Activated naive CD4-positive, alpha-beta T cell treated with Interleukin-2 at 50 U/mL for 16 hours (primary cell): ENCODE results near the gene CHCHD10.

ENCODE experiments used
- DNase-seq: peaks from one replicate; pipeline ENCODE4 v3.0.0-alpha.2; 2020

The CHCHD10 gene

DNA sequence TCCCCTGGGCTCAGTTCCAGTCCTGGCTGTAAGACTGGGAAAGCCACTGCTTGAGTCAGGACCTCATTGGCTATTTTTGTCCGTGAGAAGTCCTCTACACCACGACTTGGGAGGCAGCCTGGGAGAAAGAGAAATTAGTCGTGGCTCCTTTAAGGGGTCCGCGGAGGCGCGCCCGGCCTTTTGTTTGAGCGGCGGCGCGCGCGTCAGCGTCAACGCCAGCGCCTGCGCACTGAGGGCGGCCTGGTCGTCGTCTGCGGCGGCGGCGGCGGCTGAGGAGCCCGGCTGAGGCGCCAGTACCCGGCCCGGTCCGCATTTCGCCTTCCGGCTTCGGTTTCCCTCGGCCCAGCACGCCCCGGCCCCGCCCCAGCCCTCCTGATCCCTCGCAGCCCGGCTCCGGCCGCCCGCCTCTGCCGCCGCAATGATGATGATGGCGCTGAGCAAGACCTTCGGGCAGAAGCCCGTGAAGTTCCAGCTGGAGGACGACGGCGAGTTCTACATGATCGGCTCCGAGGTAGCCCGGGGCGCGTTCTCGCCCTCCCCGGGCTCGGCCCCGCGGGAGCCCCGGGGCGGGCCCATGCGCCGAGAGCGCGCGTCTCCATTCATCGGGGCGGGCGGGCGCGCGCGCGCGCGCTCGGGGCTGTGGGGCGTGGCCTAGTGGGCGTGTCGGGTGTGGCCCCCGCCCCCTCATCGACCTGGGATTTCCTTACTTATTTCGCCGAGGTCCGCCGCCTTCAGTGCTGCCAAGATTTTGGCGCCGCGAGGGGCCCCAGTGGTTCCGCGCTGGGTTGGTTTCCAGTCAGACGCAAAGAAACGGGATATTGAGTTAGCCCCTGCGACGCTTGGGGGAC, 19.2 kb upstream of the CHCHD10 start, which contains the start of gene SMARCB1:
SMARCB1 (plus strand) TSS at position 215 of the 848 bp plus-strand sequence; CDS start at position 419, 204 bp downstream.
- peak; percentile 89 for DNase-seq

DNA sequence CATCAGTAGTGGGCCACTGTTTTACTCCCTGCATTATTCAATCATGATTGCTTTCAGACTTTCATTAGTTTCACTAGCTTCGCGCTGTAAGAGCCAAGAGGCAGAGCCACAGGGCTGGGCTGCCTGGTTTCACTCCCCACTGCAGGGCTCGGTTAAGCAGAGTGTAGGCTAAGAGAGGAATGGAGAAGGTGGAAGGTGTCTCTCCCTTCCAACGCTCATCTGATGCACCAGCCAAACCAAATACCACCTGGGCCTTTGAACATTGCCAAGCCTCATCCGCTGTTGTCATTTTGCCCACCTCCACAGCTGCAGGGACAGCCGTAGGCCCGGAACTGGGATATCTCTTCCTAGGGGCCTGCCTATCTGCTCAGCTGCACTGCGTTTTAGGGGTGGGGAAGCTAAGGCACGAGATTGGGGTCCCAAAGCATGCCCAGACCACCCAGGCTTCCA, 18.5 kb upstream of the CHCHD10 start:
- DNase-seq, result no peak

DNA sequence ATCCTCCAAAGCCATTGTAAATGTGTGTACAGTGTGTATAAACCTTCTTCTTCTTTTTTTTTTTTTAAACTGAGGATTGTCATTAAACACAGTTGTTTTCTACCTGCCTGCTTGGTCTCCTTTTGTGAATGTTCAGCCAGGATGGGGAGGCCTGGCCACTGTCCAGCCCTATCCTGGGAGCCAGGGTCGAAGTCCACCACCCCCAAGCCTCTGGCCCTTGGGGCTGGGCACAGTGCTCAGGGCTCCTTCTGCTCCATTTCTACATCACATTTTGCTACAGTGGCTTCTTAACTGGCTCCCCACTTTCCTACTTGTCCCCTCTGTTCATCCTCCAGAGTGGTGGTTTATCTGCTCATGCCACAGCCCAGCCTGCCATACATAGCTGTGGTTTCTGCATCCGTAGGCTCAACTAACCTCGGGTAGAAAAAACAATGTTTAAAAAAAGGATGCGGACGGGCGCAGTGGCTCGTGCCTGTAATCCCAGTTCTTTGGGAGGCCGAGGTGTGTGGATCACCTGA, 16.5 kb upstream of the CHCHD10 start:
- DNase-seq, result no peak

DNA sequence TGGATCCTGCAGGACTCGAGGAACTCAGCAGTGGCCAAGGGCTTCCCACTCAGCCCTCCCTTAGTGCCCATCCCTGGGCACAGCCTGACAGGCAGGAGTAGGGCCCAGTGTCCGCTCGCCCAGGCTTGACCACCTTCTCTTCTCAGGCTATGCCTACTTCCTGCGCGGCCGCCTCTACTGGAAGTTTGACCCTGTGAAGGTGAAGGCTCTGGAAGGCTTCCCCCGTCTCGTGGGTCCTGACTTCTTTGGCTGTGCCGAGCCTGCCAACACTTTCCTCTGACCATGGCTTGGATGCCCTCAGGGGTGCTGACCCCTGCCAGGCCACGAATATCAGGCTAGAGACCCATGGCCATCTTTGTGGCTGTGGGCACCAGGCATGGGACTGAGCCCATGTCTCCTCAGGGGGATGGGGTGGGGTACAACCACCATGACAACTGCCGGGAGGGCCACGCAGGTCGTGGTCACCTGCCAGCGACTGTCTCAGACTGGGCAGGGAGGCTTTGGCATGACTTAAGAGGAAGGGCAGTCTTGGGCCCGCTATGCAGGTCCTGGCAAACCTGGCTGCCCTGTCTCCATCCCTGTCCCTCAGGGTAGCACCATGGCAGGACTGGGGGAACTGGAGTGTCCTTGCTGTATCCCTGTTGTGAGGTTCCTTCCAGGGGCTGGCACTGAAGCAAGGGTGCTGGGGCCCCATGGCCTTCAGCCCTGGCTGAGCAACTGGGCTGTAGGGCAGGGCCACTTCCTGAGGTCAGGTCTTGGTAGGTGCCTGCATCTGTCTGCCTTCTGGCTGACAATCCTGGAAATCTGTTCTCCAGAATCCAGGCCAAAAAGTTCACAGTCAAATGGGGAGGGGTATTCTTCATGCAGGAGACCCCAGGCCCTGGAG, 15.7 kb upstream of the CHCHD10 start:
- DNase-seq, result no peak

DNA sequence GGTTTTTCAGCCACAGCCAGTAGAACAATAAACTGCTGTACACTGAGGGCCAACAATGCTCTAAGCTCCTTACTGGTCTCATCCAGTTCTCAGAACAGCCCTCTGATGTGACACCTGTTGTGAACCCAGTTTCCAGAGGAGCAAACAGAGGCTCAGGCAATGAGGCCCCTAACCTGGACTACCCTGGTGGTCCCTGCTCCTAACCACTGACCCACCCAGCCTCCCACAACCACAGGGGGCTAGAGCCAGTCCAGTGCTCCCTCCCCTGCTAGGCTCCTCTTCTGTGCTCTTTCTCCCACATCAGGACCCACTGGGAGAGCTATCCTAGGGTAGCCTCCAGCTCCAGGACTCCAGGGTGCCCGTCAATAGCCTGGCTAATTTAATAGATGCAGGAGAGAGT, 14.9 kb upstream of the CHCHD10 start:
- no peak for DNase-seq

DNA sequence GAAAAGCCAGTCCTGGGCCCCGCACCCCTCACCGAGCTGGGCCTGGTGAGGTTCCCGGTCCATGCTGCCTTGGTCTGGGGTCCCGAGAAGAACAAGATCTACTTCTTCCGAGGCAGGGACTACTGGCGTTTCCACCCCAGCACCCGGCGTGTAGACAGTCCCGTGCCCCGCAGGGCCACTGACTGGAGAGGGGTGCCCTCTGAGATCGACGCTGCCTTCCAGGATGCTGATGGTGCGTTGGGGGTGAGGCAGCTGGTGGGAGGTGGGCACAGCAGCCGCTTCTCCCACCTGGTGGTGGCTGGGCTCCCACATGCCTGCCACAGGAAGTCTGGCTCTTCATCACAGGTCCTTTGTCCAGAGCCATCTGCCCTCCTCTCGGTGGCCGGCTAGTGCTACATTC, 14.5 kb upstream of the CHCHD10 start:
- DNase-seq, result no peak

DNA sequence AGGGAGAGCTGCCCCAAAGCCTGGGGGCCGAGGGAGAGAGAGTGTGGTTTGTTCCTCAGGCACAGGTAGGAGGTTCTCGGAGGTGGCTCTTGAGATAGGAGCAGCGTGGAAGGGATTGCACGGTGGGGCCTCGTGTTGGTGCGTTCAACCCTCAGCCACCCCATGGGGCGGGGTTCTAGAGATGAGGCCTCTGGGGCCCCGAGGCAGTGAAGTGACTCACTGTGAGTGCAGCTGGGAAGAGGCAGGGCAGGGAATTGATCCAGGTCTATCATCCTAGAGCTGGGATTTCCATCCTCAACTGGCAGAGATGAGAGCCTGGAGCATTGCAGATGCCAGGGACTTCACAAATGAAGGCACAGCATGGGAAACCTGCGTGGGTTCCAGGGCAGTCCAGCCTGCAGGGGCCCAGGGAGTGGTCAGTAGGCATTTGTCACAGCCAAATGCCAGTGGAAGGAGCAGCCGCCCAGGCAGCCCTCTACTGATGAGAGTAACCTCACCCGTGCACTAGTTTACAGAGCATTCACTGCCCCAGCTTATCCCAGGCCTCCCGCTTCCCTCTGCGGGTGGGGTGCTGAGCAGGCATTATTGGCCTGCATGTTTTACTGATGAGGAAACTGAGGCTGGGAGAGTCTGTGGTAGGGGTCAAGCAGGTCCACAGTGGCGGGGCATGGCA, 13.9 kb upstream of the CHCHD10 start:
- DNase-seq, result no peak

DNA sequence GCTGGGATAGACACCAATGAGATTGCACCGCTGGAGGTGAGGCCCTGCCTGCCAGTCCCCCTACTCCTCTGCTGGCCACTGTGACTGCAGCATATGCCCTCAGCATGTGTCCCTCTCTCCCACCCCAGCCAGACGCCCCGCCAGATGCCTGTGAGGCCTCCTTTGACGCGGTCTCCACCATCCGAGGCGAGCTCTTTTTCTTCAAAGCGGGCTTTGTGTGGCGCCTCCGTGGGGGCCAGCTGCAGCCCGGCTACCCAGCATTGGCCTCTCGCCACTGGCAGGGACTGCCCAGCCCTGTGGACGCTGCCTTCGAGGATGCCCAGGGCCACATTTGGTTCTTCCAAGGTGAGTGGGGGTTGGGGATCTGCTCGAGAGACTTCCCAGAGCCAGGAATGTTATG, 13.3 kb upstream of the CHCHD10 start:
- no peak for DNase-seq

DNA sequence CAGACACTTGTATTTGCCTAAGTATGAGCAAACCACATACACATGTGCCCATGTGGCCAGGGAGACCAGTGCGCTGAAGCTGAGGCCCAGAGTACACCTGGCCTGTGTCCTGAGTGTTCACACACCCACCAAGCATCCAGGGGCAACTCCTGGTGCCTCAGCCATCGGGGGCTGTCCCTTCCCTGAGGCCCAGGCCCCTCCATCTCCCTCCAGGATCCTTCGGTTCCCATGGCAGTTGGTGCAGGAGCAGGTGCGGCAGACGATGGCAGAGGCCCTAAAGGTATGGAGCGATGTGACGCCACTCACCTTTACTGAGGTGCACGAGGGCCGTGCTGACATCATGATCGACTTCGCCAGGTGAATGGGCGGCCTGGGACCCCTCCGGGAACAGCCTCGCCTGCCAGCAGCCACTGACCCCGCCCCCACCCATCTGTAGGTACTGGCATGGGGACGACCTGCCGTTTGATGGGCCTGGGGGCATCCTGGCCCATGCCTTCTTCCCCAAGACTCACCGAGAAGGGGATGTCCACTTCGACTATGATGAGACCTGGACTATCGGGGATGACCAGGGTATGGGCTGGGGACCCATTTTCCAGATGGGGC, 12.5 kb upstream of the CHCHD10 start:
- DNase-seq, result no peak

DNA sequence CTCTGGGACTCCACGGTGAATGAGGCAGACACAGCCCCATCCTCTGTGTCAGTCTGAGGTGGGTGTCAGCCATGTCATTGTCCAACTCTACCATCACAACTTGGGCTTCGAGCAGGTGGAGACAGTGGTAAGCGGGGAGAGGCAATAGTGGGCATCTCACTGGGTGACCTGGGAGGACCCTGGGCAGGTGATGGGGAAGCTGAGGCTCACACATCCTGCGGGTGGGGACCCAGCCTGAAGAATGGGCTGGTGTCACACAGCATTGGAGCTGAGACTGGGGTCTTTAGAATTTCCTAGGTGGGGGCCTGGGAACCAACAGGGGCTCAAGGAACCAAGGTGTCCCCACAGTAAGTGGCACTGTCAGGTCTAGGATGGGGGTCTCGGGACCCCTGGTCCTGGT, 12.0 kb upstream of the CHCHD10 start:
- no peak for DNase-seq

DNA sequence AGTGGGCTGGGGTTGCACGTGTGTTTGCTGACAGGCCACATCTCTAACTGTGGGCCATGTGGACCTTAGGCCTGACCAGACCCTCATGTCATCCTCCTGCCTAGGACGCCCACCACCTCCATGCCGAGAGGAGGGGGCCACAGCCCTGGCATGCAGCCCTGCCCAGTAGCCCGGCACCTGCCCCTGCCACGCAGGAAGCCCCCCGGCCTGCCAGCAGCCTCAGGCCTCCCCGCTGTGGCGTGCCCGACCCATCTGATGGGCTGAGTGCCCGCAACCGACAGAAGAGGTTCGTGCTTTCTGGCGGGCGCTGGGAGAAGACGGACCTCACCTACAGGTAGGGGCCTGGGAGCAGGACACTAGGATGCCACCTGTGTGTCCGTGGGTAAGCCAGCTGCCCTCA, 11.3 kb upstream of the CHCHD10 start:
- DNase-seq, result no peak

DNA sequence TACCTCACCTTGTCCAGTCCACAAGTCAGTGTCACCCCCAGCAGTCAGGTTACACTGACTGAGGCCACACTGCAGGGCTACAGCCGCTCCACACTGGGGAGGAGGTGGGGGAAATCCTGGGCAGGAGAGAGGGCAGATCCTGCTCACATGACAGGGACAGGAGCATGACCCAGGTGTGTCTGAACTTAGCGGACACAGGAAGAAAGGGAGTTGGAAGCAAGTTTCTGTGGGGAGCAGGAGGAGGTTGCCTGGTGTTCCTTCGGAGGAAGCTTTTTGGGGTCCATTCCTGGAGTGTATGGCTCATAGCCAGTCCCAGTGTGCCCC, 10.8 kb upstream of the CHCHD10 start:
- DNase-seq, result no peak

DNA sequence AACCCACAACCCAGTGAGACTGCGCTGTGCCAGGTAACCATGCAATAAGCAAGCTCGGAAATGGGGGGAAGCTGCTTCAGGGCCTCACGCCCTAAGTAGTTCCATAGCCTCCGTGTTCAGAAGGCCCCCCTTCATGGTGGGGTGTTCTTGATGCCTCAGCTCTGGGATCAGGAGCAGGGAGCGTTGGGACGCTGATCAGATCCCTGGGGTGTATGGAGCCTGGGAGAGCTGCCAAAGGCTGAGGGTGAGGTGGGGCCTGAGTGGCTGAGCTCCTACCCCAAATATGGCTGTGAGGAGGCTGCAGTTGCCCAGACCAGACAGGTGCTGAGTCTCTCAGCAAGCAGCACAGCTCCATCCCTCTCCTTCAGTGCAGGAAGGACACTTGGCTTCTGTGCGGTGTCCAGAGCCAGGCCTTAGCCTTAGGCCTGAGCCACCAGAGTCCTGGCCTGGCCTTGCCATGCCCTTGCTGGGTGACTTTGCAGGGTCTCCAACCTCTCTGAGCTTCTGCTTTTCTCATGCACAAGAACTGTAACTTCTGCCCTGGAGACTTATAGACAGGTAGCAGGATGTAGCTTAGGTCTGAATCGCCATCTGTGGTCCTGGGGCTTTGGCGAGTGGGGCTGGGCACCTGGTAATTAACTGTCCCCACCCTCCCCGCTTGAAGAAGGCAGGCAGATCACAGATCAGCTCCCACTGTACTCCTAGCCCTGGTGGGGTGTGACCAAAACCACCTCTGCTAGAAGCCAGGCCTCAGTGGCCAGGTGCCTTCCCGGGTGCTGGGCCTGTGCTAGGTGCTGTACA, 10.2 kb upstream of the CHCHD10 start:
- DNase-seq, result no peak

DNA sequence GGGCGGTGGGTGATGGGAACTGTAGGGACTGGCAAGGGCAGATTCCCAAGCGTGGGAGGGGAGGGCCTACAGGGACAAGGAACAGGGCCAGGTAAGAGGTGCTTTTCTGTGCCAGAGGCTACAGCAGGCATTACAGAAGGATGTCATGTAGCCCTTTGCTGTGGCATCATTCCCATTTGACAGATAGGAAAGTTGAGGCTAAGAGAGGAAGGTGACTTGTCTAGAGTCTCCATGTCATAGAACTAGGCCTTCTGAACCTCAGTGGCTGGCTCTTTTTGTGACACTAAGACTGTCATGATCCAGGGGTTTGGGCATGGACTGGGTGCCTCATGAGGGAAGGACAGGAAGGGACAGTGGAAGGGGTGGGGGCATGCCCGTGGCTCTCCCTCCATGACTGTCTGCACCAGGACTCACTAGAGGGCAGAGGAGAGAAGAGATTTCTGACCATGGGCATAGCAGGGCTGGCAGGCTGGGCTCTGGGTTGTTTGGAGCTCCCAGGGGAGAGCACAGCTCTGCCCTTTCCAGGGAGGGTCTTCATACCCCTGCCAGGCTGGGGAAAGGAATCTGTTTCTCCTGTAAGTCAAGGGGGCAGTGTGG, 8.1 kb upstream of the CHCHD10 start:
- no peak for DNase-seq

DNA sequence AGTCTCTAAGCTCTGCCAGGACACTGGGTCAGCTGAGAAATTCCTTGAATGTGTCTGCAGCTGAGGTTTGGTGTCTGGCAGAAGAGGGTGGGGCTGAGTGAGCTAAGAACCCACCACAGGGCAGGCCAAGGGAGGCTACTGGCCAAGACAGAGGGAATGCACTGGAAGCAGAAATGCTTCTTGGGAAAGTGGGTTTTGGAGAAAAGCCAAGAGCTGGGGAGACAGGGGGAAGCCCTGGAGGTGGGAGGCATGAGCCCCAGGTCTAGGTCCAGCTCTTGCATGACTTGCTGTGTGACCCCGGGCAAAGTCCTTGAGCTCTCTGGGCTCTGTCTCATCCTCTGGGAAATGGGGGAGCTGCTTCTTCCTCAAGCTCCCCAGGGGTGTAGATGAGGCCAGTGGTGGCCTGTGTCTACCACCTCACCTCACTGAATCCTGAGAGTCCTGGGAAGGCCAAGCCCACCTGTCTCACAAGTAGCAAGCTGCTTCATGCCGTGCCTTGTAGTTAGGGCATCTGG, 7.2 kb upstream of the CHCHD10 start:
- no peak for DNase-seq

DNA sequence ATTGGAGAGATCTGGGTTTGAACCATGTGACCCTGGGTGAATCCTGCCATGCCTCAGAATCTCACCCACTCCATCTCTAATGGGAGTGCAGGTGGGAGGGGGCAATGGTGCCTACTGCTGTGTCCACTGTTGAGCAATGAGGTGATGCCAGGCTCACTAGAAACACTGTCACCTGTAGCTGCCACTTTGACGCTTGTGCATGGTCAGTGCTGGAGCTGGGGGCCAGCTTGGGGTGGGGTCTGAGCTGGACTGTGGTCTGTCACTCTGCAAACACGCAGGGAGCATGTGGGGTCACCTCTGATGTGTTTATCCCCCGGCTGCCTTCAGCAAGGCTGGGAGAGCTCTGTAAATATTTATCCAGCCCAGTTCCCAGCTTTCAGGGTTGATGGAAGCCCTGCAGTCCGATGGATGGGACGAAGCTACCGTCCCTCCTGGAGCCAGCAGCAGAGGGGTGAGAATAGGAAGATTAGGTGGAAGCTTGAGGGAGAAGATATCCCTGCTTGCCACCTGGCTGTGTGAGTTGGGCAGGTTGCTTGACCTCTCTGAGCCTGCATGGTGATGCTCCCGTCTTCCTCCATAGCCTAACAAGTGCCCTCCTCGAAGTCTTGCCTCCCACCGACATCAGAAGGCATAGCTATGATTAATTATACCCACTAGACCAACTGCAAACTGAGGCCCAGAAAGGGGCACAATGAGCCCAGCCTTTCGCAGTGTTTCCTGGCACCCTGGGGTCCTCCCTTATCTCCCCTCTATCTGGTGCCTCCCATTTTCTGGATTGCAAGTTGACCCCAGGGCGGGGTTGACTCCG, 6.5 kb upstream of the CHCHD10 start:
- no peak for DNase-seq

DNA sequence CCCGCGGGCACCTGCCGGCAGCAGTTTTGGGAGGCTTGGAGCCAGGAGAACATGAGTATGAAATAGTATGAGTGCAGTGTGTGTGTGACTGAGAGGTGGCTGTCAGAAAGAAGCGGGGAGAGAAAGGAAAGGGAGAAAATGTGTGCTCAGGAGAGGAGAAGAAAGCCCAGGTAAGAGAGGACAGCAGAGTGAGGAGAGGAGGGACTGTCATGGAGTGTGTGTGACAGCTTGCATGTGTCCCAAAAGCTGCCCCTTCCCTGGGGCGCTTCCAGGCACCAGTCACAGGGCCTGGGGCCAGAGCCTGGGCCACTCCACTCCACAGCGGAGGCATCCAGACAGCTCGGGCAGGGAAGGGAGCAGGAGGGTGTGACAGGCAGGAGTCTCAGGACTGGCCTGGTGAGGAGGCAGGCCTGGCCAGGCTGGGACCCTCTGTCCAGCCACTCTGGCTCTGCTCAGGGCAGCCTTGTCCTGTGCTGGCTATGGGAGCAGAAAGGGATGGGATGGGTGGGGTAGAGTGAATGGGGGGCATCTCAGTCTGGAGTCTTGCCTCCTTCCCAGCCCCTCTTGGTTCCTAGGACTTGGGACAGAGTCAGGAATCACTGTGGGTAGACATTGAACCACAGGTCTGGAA, 5.8 kb upstream of the CHCHD10 start:
- DNase-seq, result no peak

DNA sequence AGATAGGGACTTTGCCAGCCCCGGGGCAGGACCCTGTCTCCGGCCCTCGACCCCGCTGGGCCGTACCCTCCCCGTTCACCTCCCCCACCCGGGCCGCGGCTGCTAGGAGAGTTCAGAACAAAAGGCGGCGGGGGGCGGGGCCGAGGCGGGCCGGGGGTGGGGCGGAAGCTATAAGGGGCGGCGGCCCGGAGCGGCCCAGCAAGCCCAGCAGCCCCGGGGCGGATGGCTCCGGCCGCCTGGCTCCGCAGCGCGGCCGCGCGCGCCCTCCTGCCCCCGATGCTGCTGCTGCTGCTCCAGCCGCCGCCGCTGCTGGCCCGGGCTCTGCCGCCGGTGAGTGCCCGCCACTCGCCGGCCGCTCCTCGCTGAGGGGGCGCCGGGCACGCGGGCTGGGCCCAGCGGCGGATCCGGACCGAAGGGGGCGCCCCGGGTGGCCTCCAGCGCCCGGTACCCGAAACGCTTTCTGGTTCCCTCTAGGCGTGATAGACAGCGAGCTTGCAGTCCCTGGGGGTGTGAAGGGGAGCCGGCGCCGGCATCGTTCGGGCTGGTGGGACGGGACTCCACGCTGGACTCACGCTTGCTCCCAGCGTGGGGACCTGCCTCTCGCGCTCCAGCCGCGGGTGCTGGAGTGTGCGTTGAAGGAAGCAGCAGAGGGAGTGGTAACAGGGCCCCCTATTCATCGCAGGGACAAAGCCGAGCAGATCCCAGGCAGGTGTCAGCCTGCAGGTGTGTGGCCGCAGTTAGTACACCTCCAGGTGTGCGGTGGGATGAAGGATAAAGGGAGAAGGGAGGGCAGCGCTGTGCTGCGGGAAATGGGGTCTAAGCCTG, 5.1 kb upstream of the CHCHD10 start, which contains the start of gene MMP11:
MMP11 (plus strand) TSS at position 201 of the 825 bp plus-strand sequence; CDS start at position 223, 22 bp downstream.
- peak; percentile 53 for DNase-seq

DNA sequence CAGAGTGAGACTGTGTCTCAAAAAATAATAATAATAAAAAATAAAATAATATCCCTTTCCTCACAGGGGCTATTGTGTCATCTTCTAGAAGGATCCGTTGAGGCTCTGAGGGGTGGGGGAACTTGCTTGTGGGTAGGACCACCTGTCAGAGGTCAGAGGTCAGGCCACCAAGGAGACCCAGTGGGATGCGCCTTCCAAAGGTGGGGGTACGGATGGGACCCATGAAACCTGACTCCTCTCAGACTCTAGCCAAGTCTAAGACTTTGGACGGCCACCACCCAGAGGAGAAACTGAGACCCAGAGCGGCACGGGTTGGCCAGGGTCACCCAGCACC, 4.5 kb upstream of the CHCHD10 start:
- no peak for DNase-seq
